AG04450 (cell line): Measurements from ENCODE around the gene SOD3. TPM values are rescaled to one million over a fixed set of nuclear protein-coding genes. Genes with fewer than 3 reads are reported as not detected.

Experiments
- CTCF ChIA-PET: fragments of 300-600, 350-600 bp; formaldehyde crosslinking; extraction: SDS; loops from one replicate; lab custom pipeline; 2022; ENCODE audit warnings: antibody characterized with exemption, inconsistent platforms; lab: Charles Lee
- POLR2A ChIA-PET: fragments of 350-600 bp; formaldehyde crosslinking; extraction: SDS; loops from one replicate; lab custom pipeline; 2021; ENCODE audit warnings: antibody characterized with exemption, inconsistent platforms; lab: Yijun Ruan, JAX
- DNase-seq: peaks from one replicate; pipeline ENCODE4 v3.0.0-alpha.2; 2011; ENCODE audit warnings: low read depth, low spot score
- H3K27ac ChIP-seq: one replicate; pipeline ENCODE4 v1.5.1; 2012; ENCODE audit warnings: low read depth, low read length, control low read depth
- H3K27me3 ChIP-seq: one replicate; pipeline ENCODE4 v1.6.0; 2012; ENCODE audit warnings: low read length; ENCODE audit not compliant: control insufficient read depth, insufficient read depth
- H3K4me3 ChIP-seq: 2 replicates; pipeline ENCODE4 v1.5.1; 2011; ENCODE audit warnings: mild to moderate bottlenecking, low read depth, low read length, control low read depth
- H3K9me3 ChIP-seq: 2 replicates; pipeline ENCODE4 v1.5.1; 2012; ENCODE audit warnings: low read length; ENCODE audit not compliant: control insufficient read depth, insufficient read depth
- CTCF ChIP-seq: IDR thresholded peaks from 2 replicates; pipeline ENCODE4 v1.5.1; 2011; ENCODE audit warnings: low read depth, low read length, control low read depth, inconsistent platforms
- polyA plus RNA-seq: library from polyadenylated mRNA; depleted of rRNA; stranded (reverse); fragments of >200 nt; gene quantifications from 2 replicates; pipeline ENCODE4 v1.2.3, GENCODE V29; 2011

SOD3 gene
- polyA plus RNA-seq, 1 experiment = 3.8 TPM

- POLR2A ChIA-PET = no interaction called here
Observed at GRCh38 chr4:24836661-24837242, 41.4 kb downstream of the SOD3 start.

GRCh38 chr4:24837336-24837735, 42.0 kb downstream of the SOD3 start:
- no peak for TF ChIP-seq CTCF
- Histone ChIP-seq H3K27ac (no peak overlapping the region), H3K9me3 (no peaks in the 10 kb centered on the region), H3K27me3 (no peaks in the 10 kb centered on the region), H3K4me3 (no peak overlapping the region)
- CTCF ChIA-PET = interaction anchor here (0.5 kb wide), 1 partner anchor 29 kb away, joined by 8 read pairs; no protein-coding TSS in a partner anchor
- no peak for DNase-seq
- POLR2A ChIA-PET = no interaction called here

More at GRCh38 chr4:24836661-24837242, 41.4 kb downstream of the SOD3 start:
- CTCF ChIA-PET = no interaction called here
- DNase-seq = no peak
- H3K4me3 ChIP-seq = no peak overlapping the region
- H3K27ac ChIP-seq = no peak overlapping the region
- TF ChIP-seq CTCF = no peak
- no peaks in the 10 kb centered on the region for H3K9me3 ChIP-seq
- H3K27me3 ChIP-seq = no peaks in the 10 kb centered on the region

- POLR2A ChIA-PET = no interaction called here
Observed at GRCh38 chr4:24837781-24838180, 42.4 kb downstream of the SOD3 start.

GRCh38 chr4:24840362-24840761, 45.0 kb downstream of the SOD3 start:
- TF ChIP-seq CTCF = no peak
- ChIA-PET CTCF (no interaction called here), POLR2A (no interaction called here)
- no peaks in the 10 kb centered on the region for H3K27me3 ChIP-seq
- H3K4me3 ChIP-seq = no peak overlapping the region
- H3K9me3 ChIP-seq = no peaks in the 10 kb centered on the region
- DNase-seq = no peak
- H3K27ac ChIP-seq = no peak overlapping the region

More at GRCh38 chr4:24837781-24838180, 42.4 kb downstream of the SOD3 start:
- TF ChIP-seq CTCF = no peak
- H3K4me3 ChIP-seq = no peak overlapping the region
- DNase-seq = no peak
- no peaks in the 10 kb centered on the region for H3K27me3 ChIP-seq
- CTCF ChIA-PET = interaction anchor here (0.5 kb wide), 1 partner anchor 29 kb away, joined by 8 read pairs; no protein-coding TSS in a partner anchor
- no peaks in the 10 kb centered on the region for H3K9me3 ChIP-seq
- no peak overlapping the region for H3K27ac ChIP-seq

GRCh38 chr4:24840826-24841543, 45.6 kb downstream of the SOD3 start:
- no peak for DNase-seq
- TF ChIP-seq CTCF = no peak
- Histone ChIP-seq H3K9me3 (no peaks in the 10 kb centered on the region), H3K27me3 (no peaks in the 10 kb centered on the region), H3K4me3 (no peak overlapping the region), H3K27ac (no peak overlapping the region)
- ChIA-PET CTCF (no interaction called here), POLR2A (no interaction called here)
